HEK293 (cell line): Measurements from ENCODE around the gene CFP.

Source experiments
- OVOL3 ChIP-seq: fragments of 450-650 bp; formaldehyde crosslinking; IDR thresholded peaks from 2 replicates; pipeline ENCODE4 v1.5.1; 2016; ENCODE audit warnings: missing biosample characterization, missing genetic modification characterization
- ZBTB49 ChIP-seq: fragments of 450-650 bp; formaldehyde crosslinking; IDR thresholded peaks from 2 replicates; pipeline ENCODE4 v1.5.1; 2016; ENCODE audit warnings: missing biosample characterization, missing genetic modification characterization, low read depth
- ZNF24 ChIP-seq: fragments of 450-650 bp; formaldehyde crosslinking; IDR thresholded peaks from 2 replicates; pipeline ENCODE4 v1.5.1; 2016; ENCODE audit warnings: missing biosample characterization, missing genetic modification characterization
- ZNF324 ChIP-seq: fragments of 450-650 bp; formaldehyde crosslinking; IDR thresholded peaks from 2 replicates; pipeline ENCODE4 v1.5.1; 2016; ENCODE audit warnings: missing biosample characterization, missing genetic modification characterization
- ZNF580 ChIP-seq: fragments of 450-650 bp; formaldehyde crosslinking; IDR thresholded peaks from 2 replicates; pipeline ENCODE4 v1.5.1; 2016; ENCODE audit warnings: missing biosample characterization, missing genetic modification characterization
- ZNF600 ChIP-seq: fragments of 450-650 bp; formaldehyde crosslinking; IDR thresholded peaks from 2 replicates; pipeline ENCODE4 v1.5.1; 2016; ENCODE audit warnings: missing biosample characterization, missing genetic modification characterization
- ZNF785 ChIP-seq: fragments of 450-650 bp; formaldehyde crosslinking; IDR thresholded peaks from 2 replicates; pipeline ENCODE4 v1.5.1; 2016; ENCODE audit warnings: missing biosample characterization, missing genetic modification characterization
- TF ChIP-seq, protein P1 (sequence below): fragments of 450-650 bp; formaldehyde crosslinking; IDR thresholded peaks from 2 replicates; pipeline ENCODE4 v1.5.1; 2016; ENCODE audit warnings: missing biosample characterization, missing genetic modification characterization

DNA sequence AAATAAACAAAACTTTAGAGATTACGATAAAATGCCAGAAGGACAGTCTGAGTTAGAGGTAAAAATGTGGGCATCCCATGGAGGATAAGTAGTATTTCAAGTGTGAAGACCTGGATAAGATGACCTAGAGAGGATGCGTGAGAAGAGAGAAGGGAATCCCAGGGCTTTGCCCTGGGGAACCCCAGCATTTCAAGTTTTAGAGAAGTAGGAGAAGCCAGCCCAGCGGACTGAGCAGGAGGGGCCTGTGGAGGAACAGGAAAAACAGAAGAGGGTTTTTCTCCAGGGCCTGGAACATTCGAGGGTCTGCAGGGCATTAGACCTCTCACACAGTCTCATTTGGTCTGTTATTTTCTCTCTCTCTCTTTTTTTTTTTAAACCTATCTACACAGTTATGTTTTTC, 2.9 kb upstream of the CFP start:
- TF ChIP-seq, protein P1, sequence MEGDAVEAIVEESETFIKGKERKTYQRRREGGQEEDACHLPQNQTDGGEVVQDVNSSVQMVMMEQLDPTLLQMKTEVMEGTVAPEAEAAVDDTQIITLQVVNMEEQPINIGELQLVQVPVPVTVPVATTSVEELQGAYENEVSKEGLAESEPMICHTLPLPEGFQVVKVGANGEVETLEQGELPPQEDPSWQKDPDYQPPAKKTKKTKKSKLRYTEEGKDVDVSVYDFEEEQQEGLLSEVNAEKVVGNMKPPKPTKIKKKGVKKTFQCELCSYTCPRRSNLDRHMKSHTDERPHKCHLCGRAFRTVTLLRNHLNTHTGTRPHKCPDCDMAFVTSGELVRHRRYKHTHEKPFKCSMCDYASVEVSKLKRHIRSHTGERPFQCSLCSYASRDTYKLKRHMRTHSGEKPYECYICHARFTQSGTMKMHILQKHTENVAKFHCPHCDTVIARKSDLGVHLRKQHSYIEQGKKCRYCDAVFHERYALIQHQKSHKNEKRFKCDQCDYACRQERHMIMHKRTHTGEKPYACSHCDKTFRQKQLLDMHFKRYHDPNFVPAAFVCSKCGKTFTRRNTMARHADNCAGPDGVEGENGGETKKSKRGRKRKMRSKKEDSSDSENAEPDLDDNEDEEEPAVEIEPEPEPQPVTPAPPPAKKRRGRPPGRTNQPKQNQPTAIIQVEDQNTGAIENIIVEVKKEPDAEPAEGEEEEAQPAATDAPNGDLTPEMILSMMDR (tag by site-specific recombination) = no peak
- TF ChIP-seq ZBTB49 = no peak
- no peak for TF ChIP-seq ZNF600 (tag by site-specific recombination)
- no peak for TF ChIP-seq ZNF324 (tag by site-specific recombination)
- no peak for TF ChIP-seq OVOL3
- TF ChIP-seq ZNF785 = no peak
- no peak for TF ChIP-seq ZNF580
- no peak for TF ChIP-seq ZNF24
